GM18511 (cell line): ENCODE results near the gene SATB2.

Experiments used
- ATAC-seq: cut with Tn5 transposase; IDR thresholded peaks from one replicate; pipeline ENCODE4 v1.9.1; 2021; ENCODE audit warnings: mild to moderate bottlenecking, moderate library complexity; ENCODE audit not compliant: unreplicated experiment

Gene SATB2

GRCh38 chr2:199465988-199466691 lies 8.4 kb upstream of the SATB2 start:
- ATAC-seq: no peak

GRCh38 chr2:199465390-199465789 lies 7.7 kb upstream of the SATB2 start:
- ATAC-seq: no peak

- ATAC-seq: no peak
These were observed 7.0 kb upstream of the SATB2 start for GRCh38 chr2:199464606-199465352.

GRCh38 chr2:199463708-199464605 lies 6.2 kb upstream of the SATB2 start:
- no peak for ATAC-seq

- peak; percentile 30 for ATAC-seq
These were observed 5.4 kb upstream of the SATB2 start for GRCh38 chr2:199462956-199463692.

DNA sequence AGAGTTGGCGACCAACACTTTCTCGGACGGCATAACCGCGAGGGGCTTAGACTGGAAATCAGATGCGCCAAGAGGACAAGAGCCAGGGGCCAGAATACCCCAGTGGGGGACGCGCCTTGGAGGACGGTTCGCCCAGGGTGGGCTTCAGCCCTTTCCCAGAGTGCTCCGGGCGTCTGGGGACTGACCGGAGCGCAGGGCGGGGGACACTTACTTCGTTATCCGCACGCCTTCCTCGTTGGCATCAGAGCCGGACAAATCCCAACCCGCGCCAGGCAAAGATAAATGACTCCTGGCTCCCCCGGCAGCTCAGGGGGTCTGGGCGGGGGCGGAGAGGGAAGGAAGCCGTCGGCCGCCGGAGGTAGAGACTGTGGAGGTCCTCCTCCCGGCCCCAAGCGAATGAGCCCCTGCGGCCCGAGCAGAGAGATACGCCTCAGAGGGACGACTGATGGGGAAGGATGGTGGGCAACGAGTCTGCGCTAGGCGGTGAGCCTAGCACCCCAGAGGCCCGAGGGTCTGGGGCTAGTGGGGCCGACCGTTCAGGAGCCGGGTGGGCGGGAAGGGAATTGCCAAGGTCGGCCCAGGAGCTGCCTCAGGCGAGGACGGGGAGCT lies 4.7 kb upstream of the SATB2 start:
- no peak for ATAC-seq

DNA sequence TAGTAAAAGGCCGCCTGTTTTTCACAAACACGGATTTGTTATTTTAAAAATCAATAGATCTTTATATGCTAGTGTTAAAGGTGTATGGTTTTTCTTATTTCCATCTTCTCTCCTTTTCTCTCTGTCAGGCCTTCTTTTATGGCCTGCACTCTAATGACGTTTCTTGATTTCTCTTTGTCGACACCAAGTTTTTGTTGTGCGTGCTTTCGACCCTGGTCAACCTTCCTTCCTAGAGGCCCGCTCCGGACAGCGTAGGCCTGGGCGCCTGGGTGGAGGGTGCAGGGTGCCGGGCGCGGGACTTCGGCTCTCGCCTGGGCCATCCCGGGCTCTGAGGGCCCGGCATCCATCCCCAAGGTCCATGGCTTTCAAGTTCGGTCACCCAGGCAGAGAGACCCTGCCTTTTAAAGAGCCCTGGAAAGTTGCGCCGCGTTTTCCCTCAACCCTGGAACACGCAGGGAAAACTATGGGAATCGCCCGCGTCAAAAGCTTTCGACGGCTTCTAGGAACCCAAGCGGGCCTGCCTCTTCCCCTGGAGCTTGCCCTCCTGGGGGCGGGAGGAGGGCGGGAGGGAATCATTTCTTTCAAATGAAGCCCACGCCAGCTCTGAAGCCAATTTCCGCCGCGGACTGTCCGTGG lies 4.1 kb upstream of the SATB2 start:
- no peak for ATAC-seq

DNA sequence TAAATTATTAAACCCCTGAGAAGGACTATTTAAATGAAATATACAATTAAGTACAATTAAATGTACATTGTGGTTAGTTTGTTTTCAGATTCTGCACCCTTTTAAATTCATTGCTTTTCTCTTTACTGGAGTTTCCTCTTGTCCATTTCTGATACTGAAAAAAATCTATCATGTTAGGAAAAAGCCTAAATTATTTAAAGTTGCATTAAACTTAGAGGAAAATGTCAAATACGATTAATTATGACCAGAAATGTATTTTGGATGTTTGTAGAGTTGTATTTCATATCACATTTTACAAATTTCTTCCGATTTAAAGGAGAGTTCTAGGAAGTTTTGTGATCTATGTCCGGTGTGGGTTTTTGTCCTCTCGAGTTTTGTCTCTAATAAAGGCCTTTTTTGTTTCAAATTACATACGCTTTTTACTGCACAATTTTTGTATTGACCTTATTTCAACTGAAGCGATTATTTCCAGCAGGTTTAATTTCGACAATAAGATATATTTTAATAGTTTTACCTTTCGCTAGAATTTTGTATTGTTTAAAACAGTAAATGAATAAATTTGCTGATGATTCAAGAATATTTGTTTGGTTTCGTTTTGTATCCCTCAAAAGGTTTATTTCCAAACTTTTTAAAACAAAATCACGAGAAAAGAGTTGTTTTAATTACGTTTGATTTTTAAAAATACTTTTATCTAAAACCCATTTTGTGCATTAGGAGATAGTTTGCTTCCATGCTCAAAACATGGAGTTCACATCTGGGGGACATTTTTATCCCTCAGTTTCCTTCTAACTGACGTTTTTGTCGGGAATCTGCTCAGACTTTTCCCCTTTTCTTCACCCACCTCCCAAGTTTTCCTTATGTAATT lies 3.3 kb upstream of the SATB2 start:
- ATAC-seq: no peak

GRCh38 chr2:199460101-199460671 lies 2.4 kb upstream of the SATB2 start:
- no peak for ATAC-seq

DNA sequence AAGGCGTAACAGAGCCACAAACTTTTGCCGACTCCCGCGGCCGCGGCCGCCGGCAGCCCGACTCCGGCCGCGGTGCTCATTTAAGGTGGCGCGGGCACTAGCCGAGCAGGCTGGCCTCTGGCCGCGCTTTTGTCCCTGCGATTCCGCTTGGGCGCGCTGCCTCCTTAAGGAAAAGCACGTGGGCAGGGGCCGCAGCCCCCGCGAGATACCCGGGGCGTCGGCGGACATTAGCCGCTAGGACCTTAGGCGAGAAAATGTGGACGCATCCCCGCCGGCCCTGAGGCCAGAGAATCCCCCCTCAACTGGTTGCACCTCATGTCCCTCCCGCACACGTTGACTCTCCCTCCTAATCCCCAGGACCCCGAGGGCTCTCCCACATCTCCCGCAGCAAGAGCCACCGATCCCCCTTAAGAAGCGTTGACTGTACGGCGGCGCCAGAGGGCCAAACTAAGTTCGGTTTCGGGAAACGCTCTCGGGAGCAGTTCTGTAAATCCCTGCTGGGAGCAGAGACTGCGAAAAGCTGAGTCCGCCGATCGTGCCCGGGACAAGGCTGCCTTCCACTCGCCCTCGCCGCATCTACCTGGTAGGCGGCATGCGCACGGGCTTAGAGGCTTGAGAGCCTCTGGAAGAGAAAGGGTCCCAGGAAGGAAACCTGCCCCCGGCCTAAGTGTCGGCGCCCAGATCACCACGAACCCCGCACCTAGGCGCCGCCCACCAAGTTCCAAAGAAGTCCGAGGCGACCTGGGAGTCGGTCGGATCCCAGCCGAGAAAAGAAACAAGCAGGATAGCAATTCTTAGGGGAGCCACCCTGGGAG lies 1.8 kb upstream of the SATB2 start:
- peak; percentile 51 for ATAC-seq

DNA sequence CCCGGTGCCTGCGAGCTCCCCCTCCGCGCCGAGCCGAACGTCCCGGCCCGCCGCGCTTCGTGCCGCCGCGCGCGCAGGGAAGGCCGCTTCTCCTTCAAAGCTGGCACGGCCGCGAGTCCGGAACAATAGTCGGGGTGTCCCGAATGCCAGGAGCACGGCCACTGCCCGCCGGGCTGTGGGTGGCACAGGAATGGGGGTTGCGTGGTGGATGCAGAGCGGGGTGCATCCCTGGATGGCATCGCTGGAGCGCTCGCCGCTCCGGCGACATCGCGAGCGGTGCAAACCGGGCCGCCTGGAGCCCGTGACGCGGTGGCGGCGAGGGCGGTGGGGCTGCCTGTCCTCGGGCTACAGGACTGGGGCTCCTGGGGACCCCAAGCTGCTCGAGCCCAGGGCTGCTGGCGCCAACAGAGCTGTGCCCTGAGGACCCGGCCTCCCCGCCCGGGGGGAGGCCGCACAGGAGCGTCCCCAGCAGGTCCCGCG lies 1.1 kb upstream of the SATB2 start:
- peak; percentile 44 for ATAC-seq

GRCh38 chr2:199458009-199458805 lies 468 bp upstream of the SATB2 start:
- ATAC-seq: peak; percentile 24

DNA sequence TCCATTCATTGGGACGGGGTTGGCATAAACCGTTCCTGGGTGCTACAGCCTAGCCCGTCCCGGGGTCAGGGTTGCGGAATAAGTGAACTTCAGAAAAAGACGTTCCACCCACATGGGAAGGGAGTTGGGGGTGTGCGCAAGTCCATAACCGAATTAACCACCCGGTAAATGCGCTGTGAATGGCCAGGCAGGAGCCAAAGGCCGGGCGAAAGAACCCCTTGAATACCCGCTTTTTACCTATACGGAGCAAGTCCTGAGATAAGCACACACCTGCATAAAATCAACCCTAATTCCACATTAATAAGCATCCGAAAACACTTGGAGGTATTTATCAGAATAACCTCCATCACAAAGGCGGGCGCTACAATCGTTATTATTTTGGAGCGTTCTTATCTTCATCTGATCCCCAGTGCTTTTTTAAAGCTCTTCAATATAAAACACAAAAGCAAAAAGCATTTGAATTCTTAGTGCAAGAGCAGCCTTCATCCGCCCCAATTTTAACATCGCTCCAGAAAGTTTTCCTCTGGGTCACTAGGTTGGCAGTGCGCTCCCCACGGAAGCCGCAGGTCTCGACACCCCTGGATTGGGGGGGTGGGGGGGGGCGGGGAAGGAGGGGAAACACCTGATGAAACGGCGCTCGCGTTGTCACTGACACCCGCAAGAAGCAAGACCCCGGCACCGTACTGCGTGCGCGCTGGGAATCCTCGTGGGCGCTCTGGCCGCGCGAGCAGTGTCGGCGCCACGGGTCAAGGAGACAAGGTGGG lies 1.2 kb downstream of the SATB2 start:
- no peak for ATAC-seq

DNA sequence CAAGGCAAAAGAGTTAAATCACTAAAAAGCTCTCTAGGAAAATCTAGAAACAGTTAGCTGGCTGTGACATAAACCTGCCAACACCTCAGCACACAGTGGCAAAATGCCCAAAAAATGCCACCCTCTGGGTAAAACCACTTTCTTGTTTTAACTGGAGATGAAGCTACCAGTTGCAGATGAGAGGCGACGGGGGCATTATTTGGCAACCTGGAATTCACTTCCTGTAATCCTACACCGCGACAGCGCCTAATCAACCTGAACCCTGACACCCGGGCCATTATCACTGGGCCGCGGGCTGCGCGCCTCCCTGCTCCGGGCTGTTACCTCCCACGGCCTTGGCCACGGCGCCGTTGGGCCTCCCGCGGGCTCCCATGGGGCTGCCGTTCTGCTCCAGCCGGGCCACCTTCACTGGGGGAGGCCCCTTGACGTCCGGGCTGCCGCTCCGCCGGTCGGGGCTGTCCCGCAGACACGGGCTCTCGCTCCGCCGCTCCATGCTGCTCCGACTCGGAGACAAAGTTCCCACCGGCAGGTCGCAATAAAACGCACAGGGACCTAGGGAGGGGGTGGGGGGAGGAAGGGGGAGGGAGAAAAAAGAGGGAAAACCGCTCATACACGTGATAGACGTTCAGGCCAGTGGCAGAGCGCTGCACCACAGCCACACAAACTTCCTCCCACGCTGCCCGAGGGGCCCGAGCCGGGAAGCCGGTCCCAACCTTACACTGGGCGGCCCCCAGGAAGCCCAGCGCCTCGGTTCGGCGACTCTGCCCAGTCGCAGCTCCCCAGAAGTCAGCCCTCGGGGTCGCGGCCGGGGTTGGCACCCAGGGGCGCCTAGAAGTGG lies 2.0 kb downstream of the SATB2 start:
- no peak for ATAC-seq

DNA sequence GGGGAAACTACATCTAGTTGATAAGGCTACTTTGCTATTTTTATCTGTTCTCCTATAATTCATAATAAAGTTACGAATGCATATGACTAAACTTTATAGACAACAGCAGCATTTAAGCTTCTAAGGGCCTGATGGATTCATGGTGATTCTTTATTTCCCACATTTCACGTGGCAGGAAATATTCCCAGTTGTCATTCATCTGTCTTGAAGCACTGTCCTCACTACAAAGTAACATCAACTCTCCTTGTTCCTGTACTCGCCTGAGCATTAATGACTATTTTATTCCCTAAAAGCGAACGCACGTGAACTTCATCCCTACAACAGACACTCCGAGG lies 2.6 kb downstream of the SATB2 start:
- no peak for ATAC-seq
